Thoracic aorta endothelial cell (primary cell): ENCODE results near the gene EGR4. TPM values are rescaled to one million over a fixed set of nuclear protein-coding genes. Genes with fewer than 3 reads are reported as not detected.

Experiments
- small RNA-seq: library from RNA; depleted of rRNA; stranded (forward); fragments of <200 nt; gene quantifications from one replicate; pipeline ENCODE3, GENCODE V24; 2012
- total RNA-seq: library from RNA; depleted of rRNA; stranded (reverse); fragments of >200 nt; gene quantifications from 2 replicates; pipeline ENCODE4 v1.2.3, GENCODE V29; 2012

The EGR4 gene
- total RNA-seq: not detected in 2 replicates

GRCh38 chr2:73293534-73294171, at the start of gene EGR4:
TSS of gene EGR4 (minus strand) at chr2:73293548. CDS start at chr2:73293317, 231 bp downstream.

GRCh38 chr2:73284296-73285158, 8.8 kb downstream of the EGR4 start, which contains the start of gene FBXO41:
TSS of gene FBXO41 (minus strand) at chr2:73284478. CDS start at chr2:73269630, 14,848 bp downstream.

Small RNA genes lying within 50 kb of the gene (small RNA-seq; reads per million reads assigned to genes)
- gene RNU6-111P: not detected

Other genes starting within 250 kb of the EGR4 start
- 16.0 and 19.1 TPM in 2 replicates for gene SFXN5, start 221.8 kb downstream of the EGR4 start, total RNA-seq
- 45.1 and 56.6 TPM in 2 replicates for gene RAB11FIP5, start 180.6 kb downstream of the EGR4 start, total RNA-seq
- gene NOTO, start 91.0 kb downstream of the EGR4 start, total RNA-seq: not detected in 2 replicates
- 16.1 and 23.0 TPM in 2 replicates for gene SMYD5, start 79.3 kb downstream of the EGR4 start, total RNA-seq
- 14.5 and 21.0 TPM in 2 replicates for gene PRADC1, start 60.3 kb downstream of the EGR4 start, total RNA-seq
- 486 and 504 TPM in 2 replicates for gene CCT7, start 59.2 kb downstream of the EGR4 start, total RNA-seq
- 0.66 and 1.7 TPM in 2 replicates for gene FBXO41, start 9.1 kb downstream of the EGR4 start, total RNA-seq
- 18.0 and 23.3 TPM in 2 replicates for gene ALMS1, start 92.3 kb upstream of the EGR4 start, total RNA-seq